Neural cell (in vitro differentiated cells): ENCODE data around the gene RNF144A. TPM values are rescaled to one million over a fixed set of nuclear protein-coding genes. Genes with fewer than 3 reads are reported as not detected.

Experiments used
- H2AFZ ChIP-seq: fragments of 200-600, 300-800 bp; sonication (generic), shearing (Covaris generic); 2 replicates; pipeline ENCODE4 v1.6.0; 2014; ENCODE audit warnings: low read depth, mild to moderate bottlenecking, antibody characterized with exemption, low read length, moderate library complexity
- H3F3A ChIP-seq: fragments of 200-600 bp; shearing (Covaris generic); 2 replicates; pipeline ENCODE4 v1.6.1; 2016; ENCODE audit warnings: mild to moderate bottlenecking, moderate library complexity, mixed read lengths, antibody characterized with exemption, low read length; ENCODE audit not compliant: insufficient read depth, poor library complexity, severe bottlenecking
- H3K27ac ChIP-seq: fragments of 200-600, 300-800 bp; sonication (generic), shearing (Covaris generic); 2 replicates; pipeline ENCODE4 v1.5.1; 2014; ENCODE audit warnings: mild to moderate bottlenecking, low read length, moderate library complexity
- H3K27me3 ChIP-seq: fragments of 300-800, 200-600 bp; sonication (generic), shearing (Covaris generic); 2 replicates; pipeline ENCODE4 v1.6.0; 2014; ENCODE audit warnings: mild to moderate bottlenecking, low read depth, low read length, moderate library complexity; ENCODE audit not compliant: insufficient read depth
- H3K36me3 ChIP-seq: fragments of 300-800, 200-600 bp; sonication (generic), shearing (Covaris generic); 2 replicates; pipeline ENCODE4 v1.5.1; 2014; ENCODE audit warnings: mild to moderate bottlenecking, antibody characterized with exemption, low read length, moderate library complexity; ENCODE audit not compliant: insufficient read depth
- H3K4me2 ChIP-seq: fragments of 300-800, 200-600 bp; sonication (generic), shearing (Covaris generic); 2 replicates; pipeline ENCODE4 v1.6.0; 2014; ENCODE audit warnings: mild to moderate bottlenecking, low read length
- H3K4me3 ChIP-seq: fragments of 300-800, 200-600 bp; sonication (generic), shearing (Covaris generic); 2 replicates; pipeline ENCODE4 v1.5.1; 2014; ENCODE audit warnings: mild to moderate bottlenecking, low read length, moderate library complexity
- H3K79me2 ChIP-seq: fragments of 200-600 bp; shearing (Covaris generic); replicated peaks from 2 replicates; pipeline ENCODE4 v1.6.0; 2014; ENCODE audit warnings: mild to moderate bottlenecking, low read length, moderate library complexity; ENCODE audit not compliant: insufficient read depth
- H3K9ac ChIP-seq: fragments of 300-800, 200-600 bp; sonication (generic), shearing (Covaris generic); 2 replicates; pipeline ENCODE4 v1.6.1; 2016; ENCODE audit warnings: mild to moderate bottlenecking, low read length, mixed read lengths
- H3K9me2 ChIP-seq: fragments of 200-600 bp; shearing (Covaris generic); 2 replicates; pipeline ENCODE4 v1.6.1; 2016; ENCODE audit warnings: mild to moderate bottlenecking, low read length, mixed read lengths; ENCODE audit not compliant: insufficient read depth
- H3K9me3 ChIP-seq: fragments of 200-600, 300-800 bp; sonication (generic), shearing (Covaris generic); 2 replicates; pipeline ENCODE4 v1.6.1; 2016; ENCODE audit warnings: mild to moderate bottlenecking, mixed run types, low read length, moderate library complexity, mixed read lengths
- H4K20me1 ChIP-seq: fragments of 200-600 bp; shearing (Covaris generic); 2 replicates; pipeline ENCODE4 v1.6.1; 2016; ENCODE audit warnings: mild to moderate bottlenecking, mixed run types; ENCODE audit not compliant: insufficient read depth
- EP300 ChIP-seq: fragments of 450-650 bp; conservative IDR thresholded peaks from 2 replicates; pipeline ENCODE4 v1.6.1; 2014; ENCODE audit warnings: antibody characterized with exemption, mild to moderate bottlenecking, moderate library complexity; ENCODE audit not compliant: poor library complexity, severe bottlenecking
- EZH2 ChIP-seq: fragments of 200-600, 300-800 bp; shearing (Covaris generic), sonication (generic); IDR thresholded peaks from 2 replicates; pipeline ENCODE4 v1.6.1; 2014; ENCODE audit warnings: antibody characterized with exemption, low read length, borderline replicate concordance, mild to moderate bottlenecking; ENCODE audit not compliant: insufficient read depth, poor library complexity, severe bottlenecking
- MXI1 ChIP-seq: fragments of 450-650 bp; conservative IDR thresholded peaks from 2 replicates; pipeline ENCODE4 v1.6.1; 2014; ENCODE audit warnings: antibody characterized with exemption, mild to moderate bottlenecking; ENCODE audit not compliant: poor library complexity, severe bottlenecking
- POLR2AphosphoS5 ChIP-seq: IDR thresholded peaks from 2 replicates; pipeline ENCODE4 v1.6.1; 2012
- RAD21 ChIP-seq: fragments of 450-650 bp; conservative IDR thresholded peaks from 2 replicates; pipeline ENCODE4 v1.6.1; 2014; ENCODE audit warnings: antibody characterized with exemption, mild to moderate bottlenecking, moderate library complexity
- SMC3 ChIP-seq: fragments of 450-650 bp; conservative IDR thresholded peaks from 2 replicates; pipeline ENCODE4 v1.6.1; 2014; ENCODE audit warnings: antibody characterized with exemption, mild to moderate bottlenecking, moderate library complexity; ENCODE audit not compliant: poor library complexity
- TAF1 ChIP-seq: IDR thresholded peaks from 2 replicates; pipeline ENCODE4 v1.6.1; 2012; ENCODE audit warnings: low read depth
- polyA plus RNA-seq: library from polyadenylated mRNA; depleted of rRNA; stranded (reverse); fragments of >200 nt; gene quantifications from 2 replicates; pipeline ENCODE4 v1.2.3, GENCODE V29; 2014
- TF ChIP-seq, protein P1 (sequence below): fragments of 450-650 bp; IDR thresholded peaks from 2 replicates; pipeline ENCODE4 v1.5.1; 2014; ENCODE audit warnings: antibody characterized with exemption, mild to moderate bottlenecking, moderate library complexity; ENCODE audit not compliant: poor library complexity, severe bottlenecking
- TF ChIP-seq, protein P2 (sequence below): IDR thresholded peaks from 2 replicates; pipeline ENCODE4 v1.6.1; 2012; ENCODE audit warnings: borderline replicate concordance

RNF144A gene
- polyA plus RNA-seq, 1 donor from 2014 or later = 26.9 TPM

GRCh38 chr2:7060156-7060555 is 142.9 kb downstream of the RNF144A start:
- Histone ChIP-seq H3K36me3 (no peaks in the 10 kb centered on the region), H3K4me3 (no peak overlapping the region), H3K4me2 (no peak overlapping the region), H2AFZ (no peak overlapping the region), H3K9ac (no peak overlapping the region), H3K27me3 (no peaks in the 10 kb centered on the region), H3K79me2 (no peaks in the 10 kb centered on the region), H4K20me1 (no peaks in the 10 kb centered on the region), H3K9me3 (no peaks in the 10 kb centered on the region), H3K27ac (no peak overlapping the region), H3F3A (no peaks in the 10 kb centered on the region), H3K9me2 (no peaks in the 10 kb centered on the region)
- TF ChIP-seq SMC3 (no peak), EP300 (no peak), TAF1 (no peak), MXI1 (no peak), POLR2AphosphoS5 (no peak), EZH2 (no peak)
- TF ChIP-seq, protein P1, sequence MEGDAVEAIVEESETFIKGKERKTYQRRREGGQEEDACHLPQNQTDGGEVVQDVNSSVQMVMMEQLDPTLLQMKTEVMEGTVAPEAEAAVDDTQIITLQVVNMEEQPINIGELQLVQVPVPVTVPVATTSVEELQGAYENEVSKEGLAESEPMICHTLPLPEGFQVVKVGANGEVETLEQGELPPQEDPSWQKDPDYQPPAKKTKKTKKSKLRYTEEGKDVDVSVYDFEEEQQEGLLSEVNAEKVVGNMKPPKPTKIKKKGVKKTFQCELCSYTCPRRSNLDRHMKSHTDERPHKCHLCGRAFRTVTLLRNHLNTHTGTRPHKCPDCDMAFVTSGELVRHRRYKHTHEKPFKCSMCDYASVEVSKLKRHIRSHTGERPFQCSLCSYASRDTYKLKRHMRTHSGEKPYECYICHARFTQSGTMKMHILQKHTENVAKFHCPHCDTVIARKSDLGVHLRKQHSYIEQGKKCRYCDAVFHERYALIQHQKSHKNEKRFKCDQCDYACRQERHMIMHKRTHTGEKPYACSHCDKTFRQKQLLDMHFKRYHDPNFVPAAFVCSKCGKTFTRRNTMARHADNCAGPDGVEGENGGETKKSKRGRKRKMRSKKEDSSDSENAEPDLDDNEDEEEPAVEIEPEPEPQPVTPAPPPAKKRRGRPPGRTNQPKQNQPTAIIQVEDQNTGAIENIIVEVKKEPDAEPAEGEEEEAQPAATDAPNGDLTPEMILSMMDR = no peak

DNA sequence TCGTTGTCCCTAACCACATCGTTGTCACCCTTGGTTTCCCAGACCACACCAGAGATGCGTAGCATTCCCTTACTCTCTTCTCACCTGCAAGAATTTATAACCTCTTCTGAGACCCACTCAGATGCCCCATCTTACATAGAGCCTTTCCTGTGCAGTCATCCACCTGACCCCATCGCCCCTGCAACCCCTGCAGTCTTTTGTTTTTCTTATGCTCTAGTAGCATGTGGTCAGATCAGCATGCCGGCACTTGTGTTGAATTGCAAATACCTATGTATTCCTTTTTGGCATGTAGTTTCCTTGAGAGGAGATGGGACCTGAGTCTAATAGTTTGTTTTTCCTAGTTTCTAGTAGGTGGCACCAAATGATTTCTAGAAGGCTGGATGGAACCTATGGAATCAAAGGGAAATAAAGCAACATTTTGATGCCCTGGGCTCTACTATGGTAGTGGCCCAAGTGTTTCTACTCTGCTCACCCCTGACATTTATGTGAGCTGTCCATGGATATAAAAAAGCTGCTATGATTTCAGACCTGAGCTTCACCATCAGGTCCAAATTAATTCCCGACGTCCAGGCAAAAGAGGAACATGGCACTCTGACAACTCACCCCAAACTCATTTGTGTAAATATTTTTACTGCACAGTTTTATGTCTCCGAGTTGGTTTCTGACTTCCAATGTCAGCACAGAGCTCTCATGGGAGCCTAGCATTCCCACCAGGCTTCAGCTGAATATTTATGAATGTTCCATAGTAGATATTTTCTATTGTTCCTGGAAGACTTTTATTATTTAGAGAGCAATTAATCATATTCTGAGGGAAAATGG is 143.6 kb downstream of the RNF144A start:
- H3K4me2 ChIP-seq = no peak overlapping the region
- H3K9me2 ChIP-seq = no peaks in the 10 kb centered on the region
- H3F3A ChIP-seq = no peaks in the 10 kb centered on the region
- H3K36me3 ChIP-seq = no peaks in the 10 kb centered on the region
- H3K79me2 ChIP-seq = no peaks in the 10 kb centered on the region
- TF ChIP-seq, protein P2, sequence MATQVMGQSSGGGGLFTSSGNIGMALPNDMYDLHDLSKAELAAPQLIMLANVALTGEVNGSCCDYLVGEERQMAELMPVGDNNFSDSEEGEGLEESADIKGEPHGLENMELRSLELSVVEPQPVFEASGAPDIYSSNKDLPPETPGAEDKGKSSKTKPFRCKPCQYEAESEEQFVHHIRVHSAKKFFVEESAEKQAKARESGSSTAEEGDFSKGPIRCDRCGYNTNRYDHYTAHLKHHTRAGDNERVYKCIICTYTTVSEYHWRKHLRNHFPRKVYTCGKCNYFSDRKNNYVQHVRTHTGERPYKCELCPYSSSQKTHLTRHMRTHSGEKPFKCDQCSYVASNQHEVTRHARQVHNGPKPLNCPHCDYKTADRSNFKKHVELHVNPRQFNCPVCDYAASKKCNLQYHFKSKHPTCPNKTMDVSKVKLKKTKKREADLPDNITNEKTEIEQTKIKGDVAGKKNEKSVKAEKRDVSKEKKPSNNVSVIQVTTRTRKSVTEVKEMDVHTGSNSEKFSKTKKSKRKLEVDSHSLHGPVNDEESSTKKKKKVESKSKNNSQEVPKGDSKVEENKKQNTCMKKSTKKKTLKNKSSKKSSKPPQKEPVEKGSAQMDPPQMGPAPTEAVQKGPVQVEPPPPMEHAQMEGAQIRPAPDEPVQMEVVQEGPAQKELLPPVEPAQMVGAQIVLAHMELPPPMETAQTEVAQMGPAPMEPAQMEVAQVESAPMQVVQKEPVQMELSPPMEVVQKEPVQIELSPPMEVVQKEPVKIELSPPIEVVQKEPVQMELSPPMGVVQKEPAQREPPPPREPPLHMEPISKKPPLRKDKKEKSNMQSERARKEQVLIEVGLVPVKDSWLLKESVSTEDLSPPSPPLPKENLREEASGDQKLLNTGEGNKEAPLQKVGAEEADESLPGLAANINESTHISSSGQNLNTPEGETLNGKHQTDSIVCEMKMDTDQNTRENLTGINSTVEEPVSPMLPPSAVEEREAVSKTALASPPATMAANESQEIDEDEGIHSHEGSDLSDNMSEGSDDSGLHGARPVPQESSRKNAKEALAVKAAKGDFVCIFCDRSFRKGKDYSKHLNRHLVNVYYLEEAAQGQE = no peak
- TF ChIP-seq POLR2AphosphoS5 = no peak
- no peak for TF ChIP-seq RAD21
- TF ChIP-seq EP300 = no peak
- TF ChIP-seq, protein P1 = no peak
- no peak for TF ChIP-seq MXI1
- TF ChIP-seq EZH2 = no peak
- TF ChIP-seq TAF1 = no peak
- no peak for TF ChIP-seq SMC3
- no peaks in the 10 kb centered on the region for H4K20me1 ChIP-seq
- H3K27ac ChIP-seq = no peak overlapping the region
- no peak overlapping the region for H3K9ac ChIP-seq
- H2AFZ ChIP-seq = no peak overlapping the region
- H3K9me3 ChIP-seq = no peaks in the 10 kb centered on the region
- no peaks in the 10 kb centered on the region for H3K27me3 ChIP-seq
- no peak overlapping the region for H3K4me3 ChIP-seq
